CD14-positive monocyte (primary cell): Measurements from ENCODE around the gene AP1M2. TPM values are rescaled to one million over a fixed set of nuclear protein-coding genes. Genes with fewer than 3 reads are reported as not detected.
A peak's percentile ranks its signal among the peaks of the same experiment; 100 is the strongest.

Source experiments
- DNase-seq, 3 donors: peaks; one replicate each; pipeline ENCODE4 v3.0.0-alpha.2; 2011 to 2022
- H2AFZ ChIP-seq: 2 replicates; pipeline ENCODE4 v1.6.0; 2012; ENCODE audit warnings: mild to moderate bottlenecking, low read depth, low read length, inconsistent platforms; ENCODE audit not compliant: insufficient read depth, poor library complexity, severe bottlenecking
- H3K27ac ChIP-seq, 2 donors: 1 replicate in 1 of 2; 2 replicates in 1 of 2; pipeline ENCODE4 v1.5.1; 2012 to 2013; ENCODE audit warnings: low read length in 2 of 2, control low read depth in 1 of 2, inconsistent platforms in 1 of 2, low read depth in 1 of 2, mild to moderate bottlenecking in 1 of 2
- H3K27me3 ChIP-seq, 2 donors: one replicate each; pipeline versions ENCODE4 v1.6.0 to v1.6.1; 2011 to 2013; ENCODE audit warnings: low read length in 2 of 2; ENCODE audit not compliant: control insufficient read depth in 2 of 2, insufficient read depth in 2 of 2
- H3K36me3 ChIP-seq, 2 donors: replicated peaks in 1 of 2; 1 replicate in 1 of 2; 2 replicates in 1 of 2; pipeline versions ENCODE4 v1.5.1 to v1.6.1; 2012 to 2013; ENCODE audit warnings: low read length in 2 of 2, control low read depth in 1 of 2, inconsistent platforms in 1 of 2, mild to moderate bottlenecking in 1 of 2; ENCODE audit not compliant: insufficient read depth in 2 of 2, control insufficient read depth in 1 of 2
- H3K4me1 ChIP-seq, 2 donors: 1 replicate in 1 of 2; 2 replicates in 1 of 2; pipeline versions ENCODE4 v1.5.1 to v1.6.1; 2012 to 2013; ENCODE audit warnings: low read length in 2 of 2, control low read depth in 1 of 2, inconsistent platforms in 1 of 2, mild to moderate bottlenecking in 1 of 2, moderate library complexity in 1 of 2; ENCODE audit not compliant: insufficient read depth in 2 of 2, control insufficient read depth in 1 of 2
- H3K4me2 ChIP-seq: replicated peaks from 2 replicates; pipeline ENCODE3; 2012; ENCODE audit warnings: low read length, moderate library complexity, mild to moderate bottlenecking; ENCODE audit not compliant: poor library complexity, severe bottlenecking; ENCODE audit errors: extremely low read depth
- H3K4me3 ChIP-seq, 3 experiments: fragments of 200-600 bp in 1 of 3; sonication (generic) in 1 of 3; replicated peaks in 1 of 3; 1 replicate in 2 of 3; 2 replicates in 1 of 3; pipeline ENCODE4 v1.5.1; 2011 to 2013; ENCODE audit warnings: low read length in 3 of 3, mild to moderate bottlenecking in 3 of 3, control low read depth in 2 of 3, low read depth in 2 of 3, inconsistent platforms in 1 of 3, moderate library complexity in 1 of 3
- H3K79me2 ChIP-seq: 2 replicates; pipeline ENCODE4 v1.6.0; 2012; ENCODE audit warnings: mild to moderate bottlenecking, control low read depth, inconsistent platforms, low read length, moderate library complexity; ENCODE audit not compliant: insufficient read depth
- H3K9ac ChIP-seq: 2 replicates; pipeline ENCODE4 v1.6.0; 2017; ENCODE audit warnings: low read length, mild to moderate bottlenecking; ENCODE audit not compliant: insufficient read depth, poor library complexity, severe bottlenecking
- H3K9me3 ChIP-seq, 2 donors: replicated peaks in 1 of 2; 1 replicate in 1 of 2; 2 replicates in 1 of 2; pipeline versions ENCODE4 v1.5.1 to v1.6.1; 2012 to 2013; ENCODE audit warnings: low read length in 2 of 2, control low read depth in 1 of 2; ENCODE audit not compliant: control insufficient read depth in 1 of 2, insufficient read depth in 1 of 2
- H4K20me1 ChIP-seq: 2 replicates; pipeline ENCODE4 v1.6.0; 2012; ENCODE audit warnings: mild to moderate bottlenecking, low read length, control low read depth, moderate library complexity; ENCODE audit not compliant: insufficient read depth
- H3K27ac Mint-ChIP-seq, 7 donors: one replicate each; pipeline ENCODE4 v1.8.0; 2020; ENCODE audit warnings: mild to moderate bottlenecking in 7 of 7, mixed read lengths in 7 of 7, moderate library complexity in 6 of 7, inconsistent platforms in 2 of 7
- H3K27me3 Mint-ChIP-seq, 3 donors: one replicate each; pipeline ENCODE4 v1.8.0; 2021 to 2022; ENCODE audit warnings: low read depth in 3 of 3, mild to moderate bottlenecking in 3 of 3, mixed read lengths in 3 of 3, moderate library complexity in 3 of 3, inconsistent platforms in 1 of 3
- H3K36me3 Mint-ChIP-seq, 2 donors: one replicate each; pipeline ENCODE4 v1.8.0; 2020; ENCODE audit warnings: mixed read lengths in 2 of 2, inconsistent platforms in 1 of 2, mild to moderate bottlenecking in 1 of 2
- H3K4me1 Mint-ChIP-seq: one replicate; pipeline ENCODE4 v1.8.0; 2020; ENCODE audit warnings: mild to moderate bottlenecking, mixed read lengths
- H3K4me3 Mint-ChIP-seq, 2 donors: one replicate each; pipeline ENCODE4 v1.8.0; 2020; ENCODE audit warnings: mild to moderate bottlenecking in 2 of 2, mixed read lengths in 2 of 2, moderate library complexity in 1 of 2
- H3K9me3 Mint-ChIP-seq, 7 donors: one replicate each; pipeline ENCODE4 v1.8.0; 2020 to 2022; ENCODE audit warnings: mixed read lengths in 7 of 7, mild to moderate bottlenecking in 6 of 7, moderate library complexity in 6 of 7, inconsistent platforms in 2 of 7
- CTCF ChIP-seq: fragments of 200-600 bp; IDR thresholded peaks from one replicate; pipeline ENCODE4 v1.8.0; 2022; ENCODE audit warnings: antibody characterized with exemption, mild to moderate bottlenecking
- WGBS: methylation state at CpG from one replicate; pipeline ENCODE4 v1.1.5; 2013; ENCODE audit warnings: missing lambda C conversion rate; ENCODE audit not compliant: insufficient coverage; 5-methylcytosine and 5-hydroxymethylcytosine counted together
- intact Hi-C, 2 donors: fragments of 100-400 bp; cut with micrococcal nuclease; formaldehyde crosslinking; loops; one replicate each; pipeline versions ENCODE4 v1.15.0 to v1.15.1; 2023
- polyA plus RNA-seq, 3 donors: library from polyadenylated mRNA; depleted of rRNA in 1 of 3; unstranded in 2 of 3; stranded (reverse) in 1 of 3; fragments of 300-500 nt in 2 of 3; fragments of >200 nt in 1 of 3; fragmentation: Illumina TruSeq in 2 of 3; gene quantifications; 1 replicate in 2 of 3; 2 replicates in 1 of 3; pipeline ENCODE4 v1.2.3, GENCODE V29; 2012 to 2021

Gene AP1M2
- polyA plus RNA-seq, 3 donors: 0.36 TPM; not detected in 2

GRCh38 chr19:10615429-10616023 is 28.4 kb upstream of the AP1M2 start:
- TF ChIP-seq CTCF: no peak
- H4K20me1 ChIP-seq: peaks cover 82% of the 10 kb centered on the region
- Mint-ChIP-seq H3K27me3 (peaks cover 0 to 4% (median 0%) of the 10 kb centered on the region in 3 donors), H3K4me3 (peak overlapping the region in 1 of 2 donors; percentile 46), H3K4me1 (peaks cover 24% of the 10 kb centered on the region), H3K36me3 (peaks cover 13 to 16% of the 10 kb centered on the region in 2 donors), H3K27ac (peak overlapping the region in 3 of 7 donors; percentile 59 to 81 (median 77)), H3K9me3 (no peaks in the 10 kb centered on the region)
- no peak overlapping the region for H3K27ac ChIP-seq
- H3K4me1 ChIP-seq: peaks cover 10 to 18% of the 10 kb centered on the region in 2 donors
- H3K36me3 ChIP-seq: no peaks in the 10 kb centered on the region
- H3K9ac ChIP-seq: no peak overlapping the region
- WGBS: 77% methylated on average over 10 of the region's 14 CpGs
- no peak overlapping the region for H2AFZ ChIP-seq
- no peak overlapping the region for H3K4me2 ChIP-seq
- H3K4me3 ChIP-seq: no peak overlapping the region
- no peaks in the 10 kb centered on the region for H3K9me3 ChIP-seq
- H3K27me3 ChIP-seq: no peaks in the 10 kb centered on the region
- intact Hi-C loops: no loop called here
- no peaks in the 10 kb centered on the region for H3K79me2 ChIP-seq
- DNase-seq: peak in 2 of 3 donors; percentile 10 to 16

DNA sequence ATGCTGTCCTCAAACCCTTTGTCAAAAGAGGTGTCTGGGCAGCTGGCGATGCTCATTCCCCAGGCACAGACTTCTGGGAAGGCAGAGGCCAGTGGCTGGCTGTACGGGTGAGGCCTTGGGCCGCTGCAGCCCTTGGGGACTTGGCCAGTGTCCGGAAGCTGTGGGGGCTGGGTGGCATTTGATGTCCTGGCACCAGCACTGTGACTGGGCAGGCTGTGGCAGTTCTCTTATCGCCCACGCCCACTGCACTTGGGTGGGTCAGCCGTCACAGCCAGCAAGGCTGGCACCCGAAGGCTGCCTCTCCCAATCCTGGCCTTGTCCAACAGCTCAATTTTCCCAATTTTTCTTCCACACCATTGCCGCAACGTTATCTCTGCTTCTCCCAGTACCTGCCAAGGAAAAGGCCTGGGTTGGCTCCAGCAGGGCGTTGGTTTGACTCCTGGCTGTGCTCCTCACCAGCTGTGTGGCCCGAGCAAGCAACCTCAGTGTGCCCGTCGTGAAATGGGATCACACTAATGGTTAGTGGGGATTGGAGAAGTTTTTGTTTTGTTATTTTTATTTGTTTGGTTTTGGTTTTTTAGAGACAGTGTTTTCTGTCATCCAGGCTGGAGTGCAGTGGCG is 25.5 kb upstream of the AP1M2 start:
- DNase-seq: no peak

More for the DNA sequence above, 25.5 kb upstream of the AP1M2 start:
- Mint-ChIP-seq H3K27me3 (peaks cover 0 to 3% (median 3%) of the 10 kb centered on the region in 3 donors), H3K36me3 (peaks cover 9 to 13% of the 10 kb centered on the region in 2 donors), H3K4me3 (no peak overlapping the region), H3K9me3 (no peaks in the 10 kb centered on the region), H3K27ac (no peak overlapping the region), H3K4me1 (peaks cover 24% of the 10 kb centered on the region)
- no peak for TF ChIP-seq CTCF
- Histone ChIP-seq H4K20me1 (peaks cover 67% of the 10 kb centered on the region), H3K4me1 (peaks cover 10 to 18% of the 10 kb centered on the region in 2 donors), H3K36me3 (no peaks in the 10 kb centered on the region), H3K79me2 (no peaks in the 10 kb centered on the region), H3K9ac (no peak overlapping the region), H2AFZ (no peak overlapping the region), H3K27me3 (no peaks in the 10 kb centered on the region), H3K9me3 (no peaks in the 10 kb centered on the region), H3K27ac (no peak overlapping the region), H3K4me2 (no peak overlapping the region), H3K4me3 (no peak overlapping the region)
- intact Hi-C loops: no loop called here
- 95% methylated on average over 11 of the region's 15 CpGs for WGBS
